Testis (tissue), 3 donors: ENCODE measurements around the gene CHMP2B. TPM values are rescaled to one million over a fixed set of nuclear protein-coding genes. Genes with fewer than 3 reads are reported as not detected.

ENCODE experiments used
- DNase-seq: peaks from one replicate; pipeline ENCODE4 v3.0.0-alpha.2; 2019
- H3K27ac ChIP-seq, 2 donors: fragments of 200-600 bp; sonication (generic); one replicate each; pipeline ENCODE4 v1.5.1; 2019
- H3K27me3 ChIP-seq: fragments of 200-600 bp; sonication (generic); one replicate; pipeline ENCODE4 v1.5.1; 2019
- H3K36me3 ChIP-seq: fragments of 200-600 bp; sonication (generic); one replicate; pipeline ENCODE4 v1.5.1; 2017; ENCODE audit warnings: low read depth; ENCODE audit errors: missing control alignments
- H3K4me1 ChIP-seq: fragments of 200-600 bp; sonication (generic); one replicate; pipeline ENCODE4 v1.5.1; 2019
- H3K4me3 ChIP-seq, 2 donors: fragments of 200-600 bp; sonication (generic); one replicate each; pipeline ENCODE4 v1.5.1; 2017 to 2019
- H3K9me3 ChIP-seq: fragments of 200-600 bp; sonication (generic); one replicate; pipeline ENCODE4 v1.5.1; 2017
- CTCF ChIP-seq, 3 experiments: fragments of 450-650 bp in 2 of 3; fragments of 200-600 bp in 1 of 3; sonication (generic) in 1 of 3; IDR thresholded peaks; one replicate each; pipeline ENCODE4 v1.5.1; 2016 to 2019; ENCODE audit warnings: antibody characterized with exemption in 3 of 3, mild to moderate bottlenecking in 2 of 3, moderate library complexity in 1 of 3
- POLR2A ChIP-seq: fragments of 450-650 bp; IDR thresholded peaks from one replicate; pipeline ENCODE4 v1.6.1; 2017; ENCODE audit warnings: antibody characterized with exemption, mild to moderate bottlenecking, moderate library complexity
- WGBS, 2 donors: methylation state at CpG; one replicate each; pipeline ENCODE4 v1.1.5; 2018; 5-methylcytosine and 5-hydroxymethylcytosine counted together
- intact Hi-C: fragments of 100-400 bp; cut with DNase I; formaldehyde crosslinking; loops from one replicate; pipeline ENCODE4 v1.15.1; 2023; ENCODE audit warnings: low total_unique reads
- polyA plus RNA-seq: library from polyadenylated mRNA; stranded (reverse); fragments of 350-450 nt; fragmentation: Illumina TruSeq; extraction: RNeasy Lipid Tissue Mini Kit (QIAGEN cat#74804); gene quantifications from one replicate; pipeline ENCODE4 v1.2.3, GENCODE V29; 2014; ENCODE audit warnings: low read depth, low replicate concordance; ENCODE audit not compliant: insufficient read depth
- total RNA-seq, 2 donors: library from RNA; depleted of rRNA; stranded (reverse); fragments of >200 nt; gene quantifications; one replicate each; pipeline ENCODE4 v1.2.3, GENCODE V29; 2016

Gene CHMP2B
- total and polyA plus RNA-seq, 3 donors from 2014 or later, result 26.5 to 27.7 (median 26.5) TPM

- Histone ChIP-seq H3K4me3 (no peak overlapping the region), H3K9me3 (no peaks in the 10 kb centered on the region), H3K4me1 (no peaks in the 10 kb centered on the region), H3K36me3 (no peaks in the 10 kb centered on the region), H3K27ac (no peak overlapping the region), H3K27me3 (no peaks in the 10 kb centered on the region)
- no peak for DNase-seq
- 82 to 86% methylated on average over 2 of the region's 2 CpGs for WGBS, 2 donors
- intact Hi-C loops, result no loop called here
- TF ChIP-seq CTCF (IDR thresholded peaks at IDR 0.05) (no peak), POLR2A (no peak)
Observed at GRCh38 chr3:87186608-87187159, 40.4 kb upstream of the CHMP2B start.

DNA sequence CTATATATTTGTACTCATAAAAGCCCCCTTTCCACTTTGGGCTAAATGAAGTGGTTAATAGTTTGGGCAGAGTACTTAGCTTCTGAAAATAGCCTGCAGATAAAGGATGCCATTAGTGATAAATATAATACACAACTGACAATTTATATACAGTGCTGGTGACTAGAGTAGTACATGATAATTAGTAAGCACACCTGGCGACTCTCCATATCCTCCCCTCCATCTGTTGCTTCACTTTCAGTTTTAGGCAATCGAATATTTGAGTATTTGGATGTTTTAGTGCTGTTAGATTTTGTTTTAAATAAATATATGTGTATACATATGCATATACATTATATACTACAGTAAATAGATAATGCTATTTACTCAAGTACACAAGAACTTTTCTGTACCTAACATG, 35.9 kb upstream of the CHMP2B start:
- Histone ChIP-seq H3K27me3 (no peaks in the 10 kb centered on the region), H3K4me3 (no peak overlapping the region), H3K4me1 (no peaks in the 10 kb centered on the region), H3K27ac (no peak overlapping the region), H3K36me3 (no peaks in the 10 kb centered on the region), H3K9me3 (no peaks in the 10 kb centered on the region)
- intact Hi-C loops, result no loop called here
- DNase-seq, result no peak
- TF ChIP-seq CTCF (IDR thresholded peaks at IDR 0.05) (no peak), POLR2A (no peak)
- WGBS, 2 donors, result 53 to 72% methylated on average over 2 of the region's 2 CpGs

- intact Hi-C loops, result no loop called here
- no peak for DNase-seq
- no peaks in the 10 kb centered on the region for H3K9me3 ChIP-seq
- no peaks in the 10 kb centered on the region for H3K4me1 ChIP-seq
- no peak overlapping the region for H3K27ac ChIP-seq
- no peak overlapping the region for H3K4me3 ChIP-seq
- TF ChIP-seq POLR2A (no peak), CTCF (IDR thresholded peaks at IDR 0.05) (no peak)
- no peaks in the 10 kb centered on the region for H3K36me3 ChIP-seq
- no peaks in the 10 kb centered on the region for H3K27me3 ChIP-seq
Observed at GRCh38 chr3:87191641-87192040, 35.5 kb upstream of the CHMP2B start.

GRCh38 chr3:87196879-87197278, 30.2 kb upstream of the CHMP2B start:
- DNase-seq, result no peak
- H3K27ac ChIP-seq, result no peak overlapping the region
- H3K27me3 ChIP-seq, result no peaks in the 10 kb centered on the region
- intact Hi-C loops, result no loop called here
- TF ChIP-seq POLR2A, result no peak
- no peak for TF ChIP-seq CTCF (IDR thresholded peaks at IDR 0.05)
- no peaks in the 10 kb centered on the region for H3K4me1 ChIP-seq
- no peaks in the 10 kb centered on the region for H3K9me3 ChIP-seq
- H3K36me3 ChIP-seq, result no peaks in the 10 kb centered on the region
- H3K4me3 ChIP-seq, result no peak overlapping the region
- whole genome bisulfite sequencing, 2 donors, result 63 to 86% methylated on average over 1 of the region's 1 CpG

GRCh38 chr3:87197531-87197930, 29.6 kb upstream of the CHMP2B start:
- Histone ChIP-seq H3K27me3 (no peaks in the 10 kb centered on the region), H3K36me3 (no peaks in the 10 kb centered on the region), H3K27ac (no peak overlapping the region), H3K9me3 (no peaks in the 10 kb centered on the region), H3K4me3 (no peak overlapping the region), H3K4me1 (no peaks in the 10 kb centered on the region)
- DNase-seq, result no peak
- TF ChIP-seq POLR2A (no peak), CTCF (IDR thresholded peaks at IDR 0.05) (no peak)
- WGBS, 2 donors, result 80 to 83% methylated on average over 4 of the region's 4 CpGs
- intact Hi-C loops, result no loop called here
